K562 (cell line): ENCODE results near the gene PFKFB2. TPM values are rescaled to one million over a fixed set of nuclear protein-coding genes. Genes with fewer than 3 reads are reported as not detected.

ENCODE experiments used
- ATAC-seq: fragments of 200-7000 bp; cut with Tn5 transposase; 3 replicates; pipeline ENCODE4 v1.9.1; 2020; ENCODE audit warnings: moderate library complexity
- BruUV-seq: library from RNA; stranded (reverse); fragments of 400-500 nt; replicated peaks from 2 replicates; lab custom pipeline; 2021; lab: Mats Ljungman, UMichigan
- CTCF ChIA-PET: fragments of 300-600 bp; formaldehyde crosslinking; extraction: SDS; loops from one replicate; lab custom pipeline; 2021; ENCODE audit warnings: low intra/inter-chr PET ratio; lab: Yijun Ruan, JAX
- POLR2A ChIA-PET: fragments of 300-600, 350-650 bp; sonication (Branson Sonifier 250); formaldehyde crosslinking; extraction: SDS; loops from one replicate; lab custom pipeline; 2021; ENCODE audit warnings: antibody characterized with exemption, inconsistent platforms; lab: Yijun Ruan, JAX
- DNase-seq, 4 experiments: peaks; one replicate each; pipeline versions ENCODE4 v3.0.0 to v3.0.0-alpha.2; 2011 to 2018; ENCODE audit warnings: low spot score in 3 of 4, mixed read lengths in 3 of 4; ENCODE audit errors: extremely low read depth in 1 of 4
- FAIRE-seq: peaks from 2 replicates; lab custom pipeline; 2011; peaks lifted over from hg19 to GRCh38; lab: Jason Lieb, UNC
- H2AFZ ChIP-seq: 2 replicates; pipeline ENCODE4 v1.6.0; 2011; ENCODE audit warnings: low read depth, low read length, control low read depth, inconsistent platforms
- H3K27ac ChIP-seq: fragments of 200-600 bp; 3 replicates; pipeline ENCODE4 v1.8.0; 2011; ENCODE audit warnings: low read depth, mild to moderate bottlenecking, control low read depth, inconsistent platforms, low read length, moderate library complexity, mixed read lengths; ENCODE audit errors: extremely low read depth
- H3K27me3 ChIP-seq, 2 experiments: fragments of 300-600 bp in 1 of 2; 2 replicates in 1 of 2; 3 replicates in 1 of 2; pipeline versions ENCODE4 v1.6.0 to v1.8.0; 2011; ENCODE audit warnings: inconsistent platforms in 2 of 2, low read length in 2 of 2, mild to moderate bottlenecking in 1 of 2, mixed read lengths in 1 of 2, moderate library complexity in 1 of 2; ENCODE audit not compliant: control insufficient read depth in 2 of 2, insufficient read depth in 2 of 2
- H3K36me3 ChIP-seq: fragments of 300-600 bp; 3 replicates; pipeline ENCODE4 v1.8.0; 2011; ENCODE audit warnings: mild to moderate bottlenecking, low read length, inconsistent platforms; ENCODE audit not compliant: control insufficient read depth, insufficient read depth
- H3K4me1 ChIP-seq, 2 experiments: fragments of 200-600 bp in 1 of 2; replicated peaks in 1 of 2; 2 replicates in 1 of 2; 3 replicates in 1 of 2; pipeline versions ENCODE4 v1.5.1 to v1.8.0; 2011; ENCODE audit warnings: inconsistent platforms in 2 of 2, low read length in 2 of 2, mild to moderate bottlenecking in 1 of 2, mixed read lengths in 1 of 2, moderate library complexity in 1 of 2; ENCODE audit not compliant: control insufficient read depth in 2 of 2, insufficient read depth in 2 of 2
- H3K4me2 ChIP-seq: 2 replicates; pipeline ENCODE4 v1.6.1; 2011; ENCODE audit warnings: low read length, control low read depth, inconsistent platforms, mixed read lengths; ENCODE audit not compliant: insufficient read depth
- H3K4me3 ChIP-seq: fragments of 200-600 bp; sonication (generic), shearing (Covaris generic); 2 replicates; pipeline ENCODE4 v1.5.1; 2016; ENCODE audit warnings: control low read depth, inconsistent platforms
- H3K79me2 ChIP-seq: fragments of 200-600 bp; 3 replicates; pipeline ENCODE4 v1.8.0; 2011; ENCODE audit warnings: low read length, inconsistent platforms; ENCODE audit not compliant: control insufficient read depth, insufficient read depth
- H3K9ac ChIP-seq, 2 experiments: 2 replicates each; pipeline versions ENCODE4 v1.6.0 to v1.6.1; 2011; ENCODE audit warnings: low read depth in 2 of 2, low read length in 2 of 2, control low read depth in 1 of 2, inconsistent platforms in 1 of 2, mild to moderate bottlenecking in 1 of 2, mixed read lengths in 1 of 2; ENCODE audit not compliant: insufficient read depth in 1 of 2
- H3K9me1 ChIP-seq: one replicate; pipeline ENCODE4 v1.6.0; 2011; ENCODE audit warnings: inconsistent platforms, mild to moderate bottlenecking, low read length, moderate library complexity; ENCODE audit not compliant: control insufficient read depth, insufficient read depth
- H3K9me3 ChIP-seq: replicated peaks from 2 replicates; pipeline ENCODE4 v1.5.1; 2011; ENCODE audit warnings: low read depth, low read length, inconsistent platforms; ENCODE audit not compliant: control insufficient read depth, insufficient read depth
- H4K20me1 ChIP-seq: replicated peaks from 2 replicates; pipeline ENCODE4 v1.6.1; 2011; ENCODE audit warnings: low read length, inconsistent platforms, mixed read lengths; ENCODE audit not compliant: control insufficient read depth, insufficient read depth
- CBX2 ChIP-seq: fragments of 200-600 bp; sonication (generic); IDR thresholded peaks from one replicate; pipeline ENCODE4 v1.6.1; 2012; ENCODE audit warnings: mild to moderate bottlenecking, low read length, inconsistent platforms; ENCODE audit not compliant: insufficient read depth, poor library complexity, severe bottlenecking
- HDAC8 ChIP-seq: fragments of 450-650 bp; IDR thresholded peaks from 2 replicates; pipeline ENCODE4 v1.6.1; 2016; ENCODE audit warnings: mild to moderate bottlenecking, missing genetic modification characterization, moderate library complexity, missing compliant biosample characterization
- U2AF1 ChIP-seq: fragments of 200-400 bp; formaldehyde crosslinking; optimal IDR thresholded peaks from 2 replicates; pipeline ENCODE3; 2017; ENCODE audit warnings: mild to moderate bottlenecking, low read depth, low read length, moderate library complexity
- ZBTB40 ChIP-seq, 2 experiments: fragments of 450-650 bp in 1 of 2; sonication (generic) in 1 of 2; formaldehyde crosslinking in 1 of 2; IDR thresholded peaks; 2 replicates each; pipeline versions ENCODE4 v1.7.1 to v1.9.0; 2016 to 2022; ENCODE audit warnings: inconsistent platforms in 1 of 2, mild to moderate bottlenecking in 1 of 2, missing genetic modification reagents in 1 of 2
- ZFP1 ChIP-seq: fragments of 450-650 bp; formaldehyde crosslinking; IDR thresholded peaks from 2 replicates; pipeline ENCODE4 v1.4.0; 2020; ENCODE audit warnings: mild to moderate bottlenecking, mixed read lengths
- ZNF184 ChIP-seq: sonication (generic); formaldehyde crosslinking; IDR thresholded peaks from 2 replicates; pipeline ENCODE4 v1.5.0; 2020; ENCODE audit warnings: missing genetic modification reagents
- WGBS: fragments of 100-300 bp; shearing (Covaris generic); methylation state at CpG from one replicate; pipeline ENCODE4 v1.1.6; 2016; ENCODE audit warnings: low coverage, mixed read lengths; ENCODE audit not compliant: insufficient coverage; ENCODE audit errors: missing lambda C conversion rate; 5-methylcytosine and 5-hydroxymethylcytosine counted together
- in situ Hi-C: fragments of 300-500 bp; cut with MboI; formaldehyde crosslinking; loops from 4 replicates; pipeline ENCODE4 v1.15.0; 2018; ENCODE audit warnings: inconsistent platforms, mixed read lengths
- intact Hi-C: fragments of 100-400 bp; cut with micrococcal nuclease; formaldehyde crosslinking; loops from 2 replicates; pipeline ENCODE4 v1.14.2; 2022
- polyA plus RNA-seq, 8 experiments: library from polyadenylated mRNA; depleted of rRNA in 4 of 8; stranded (reverse) in 5 of 8; unstranded in 3 of 8; fragments of >200 nt; fragmentation: Nextera tagmentation in 2 of 8; fragmentation: Illumina TruSeq in 1 of 8; extraction: Ambion mirVana in 2 of 8; extraction: Trizol in 1 of 8; gene quantifications; 2 replicates each; pipeline versions ENCODE4 v1.2.1 to v1.2.3, GENCODE V29; 2011 to 2014; ENCODE audit warnings: inconsistent platforms in 1 of 8, missing spikeins in 1 of 8
- total RNA-seq, 7 experiments: library from RNA; depleted of rRNA in 6 of 7; stranded (reverse); fragments of >200 nt in 6 of 7; fragmentation: Illumina TruSeq in 2 of 7; extraction: Trizol in 2 of 7; gene quantifications; 2 replicates each; pipeline versions ENCODE4 v1.2.1 to v1.2.3, GENCODE V29; 2011 to 2021; ENCODE audit warnings: low replicate concordance in 1 of 7

The PFKFB2 gene
- total and polyA plus RNA-seq, 9 of the 15 experiments (the other 6 are each of a cell fraction or from before 2014, with no cell fraction given), result 6.9 to 26.0 (median 16.4) TPM

- no peaks in the 10 kb centered on the region for H3K27me3 ChIP-seq
- FAIRE-seq (no peak), DNase-seq (no peak), ATAC-seq (no peak)
- WGBS, result 31% methylated on average over 3 of the region's 3 CpGs
- H2AFZ ChIP-seq, result peak overlapping the region; percentile 29; the same call in 1 of the 2 replicates
- no peaks in the 10 kb centered on the region for H3K36me3 ChIP-seq
- CTCF ChIA-PET, result no interaction called here
- H3K4me2 ChIP-seq, result no peak overlapping the region
- no peak overlapping the region for H3K4me3 ChIP-seq
- no peaks in the 10 kb centered on the region for H3K9me1 ChIP-seq
- in situ Hi-C loops, result no loop called here
- no peaks in the 10 kb centered on the region for H4K20me1 ChIP-seq
- no peak overlapping the region for H3K9ac ChIP-seq
- no peaks in the 10 kb centered on the region for H3K4me1 ChIP-seq
- BruUV-seq, result no TSS peak
- intact Hi-C loops, result no loop called here
- POLR2A ChIA-PET, result no interaction called here
- peaks cover 4% of the 10 kb centered on the region; the same call in 1 of the 2 replicates for H3K9me3 ChIP-seq
- H3K79me2 ChIP-seq, result no peaks in the 10 kb centered on the region
- no peak overlapping the region for H3K27ac ChIP-seq
- TF ChIP-seq HDAC8 (tag), result no peak
- TF ChIP-seq ZFP1 (CRISPR knock-in tag), result no peak
- no peak for TF ChIP-seq CBX2
- no peak for TF ChIP-seq ZNF184 (CRISPR knock-in tag)
Observed at GRCh38 chr1:207124389-207124788, 71.3 kb downstream of the PFKFB2 start.

GRCh38 chr1:207128336-207128921, 75.4 kb downstream of the PFKFB2 start:
- CTCF ChIA-PET, result no interaction called here
- H3K4me3 ChIP-seq, result no peak overlapping the region
- intact Hi-C loops (no loop called here), in situ Hi-C loops (no loop called here)
- no peak overlapping the region for H3K9ac ChIP-seq
- BruUV-seq, result no TSS peak
- H3K9me3 ChIP-seq, result peaks cover 5% of the 10 kb centered on the region; the same call in 1 of the 2 replicates
- DNase-seq (no peak), FAIRE-seq (no peak), ATAC-seq (no peak)
- H3K79me2 ChIP-seq, result no peaks in the 10 kb centered on the region
- H3K4me2 ChIP-seq, result no peak overlapping the region
- no peak overlapping the region for H2AFZ ChIP-seq
- H3K36me3 ChIP-seq, result no peaks in the 10 kb centered on the region
- POLR2A ChIA-PET, result no interaction called here
- H3K4me1 ChIP-seq, result no peaks in the 10 kb centered on the region
- H3K27ac ChIP-seq, result no peak overlapping the region
- no peaks in the 10 kb centered on the region for H3K9me1 ChIP-seq
- no peaks in the 10 kb centered on the region for H4K20me1 ChIP-seq
- no peaks in the 10 kb centered on the region for H3K27me3 ChIP-seq
- TF ChIP-seq ZBTB40 (IDR thresholded peaks at IDR 0.05) (no peak), ZBTB40 (CRISPR knock-in tag; IDR thresholded peaks at IDR 0.05) (no peak), U2AF1 (no peak)
